ENCODE measurements around the gene PAPSS1.
"Not testable (repeated sequence)": the region's sequence is repeated elsewhere in the genome, so short reads cannot be mapped to it uniquely, and the experiment has no call there.

Gene PAPSS1

GRCh38 chr4:107696187-107696586 is 23.8 kb downstream of the PAPSS1 start:
- H3K4me3 ChIP-seq (ENCODE audit: low read length); H3K27ac ChIP-seq (ENCODE audit: low read depth, low read length); H3K27me3 ChIP-seq (ENCODE audit: control insufficient read depth, insufficient read depth, low read length); H3K4me1 ChIP-seq (ENCODE audit: control insufficient read depth, insufficient read depth, low read length); H3K36me3 ChIP-seq (ENCODE audit: control insufficient read depth, insufficient read depth, low read length); H3K9ac ChIP-seq (ENCODE audit: low read length): not testable (repeated sequence)

- Histone ChIP-seq H3K27ac (ENCODE audit: low read depth, low read length) (no peak overlapping the region), H3K4me1 (ENCODE audit: control insufficient read depth, insufficient read depth, low read length) (no peaks in the 10 kb centered on the region), H3K36me3 (ENCODE audit: control insufficient read depth, insufficient read depth, low read length) (peaks cover 4% of the 10 kb centered on the region), H3K9ac (ENCODE audit: low read length) (no peak overlapping the region), H3K27me3 (ENCODE audit: control insufficient read depth, insufficient read depth, low read length) (no peaks in the 10 kb centered on the region), H3K4me3 (ENCODE audit: low read length) (no peak overlapping the region)
Measured at GRCh38 chr4:107693132-107693531, 26.9 kb downstream of the PAPSS1 start.

- Histone ChIP-seq H3K36me3 (ENCODE audit: control insufficient read depth, insufficient read depth, low read length) (peaks cover 4% of the 10 kb centered on the region), H3K27me3 (ENCODE audit: control insufficient read depth, insufficient read depth, low read length) (no peaks in the 10 kb centered on the region), H3K4me3 (ENCODE audit: low read length) (no peak overlapping the region), H3K4me1 (ENCODE audit: control insufficient read depth, insufficient read depth, low read length) (no peaks in the 10 kb centered on the region), H3K9ac (ENCODE audit: low read length) (no peak overlapping the region), H3K27ac (ENCODE audit: low read depth, low read length) (no peak overlapping the region)
Measured at GRCh38 chr4:107692202-107692601, 27.8 kb downstream of the PAPSS1 start.

GRCh38 chr4:107691378-107691777 is 28.7 kb downstream of the PAPSS1 start:
- Histone ChIP-seq H3K36me3 (ENCODE audit: control insufficient read depth, insufficient read depth, low read length) (peaks cover 4% of the 10 kb centered on the region), H3K4me3 (ENCODE audit: low read length) (no peak overlapping the region), H3K4me1 (ENCODE audit: control insufficient read depth, insufficient read depth, low read length) (no peaks in the 10 kb centered on the region), H3K27me3 (ENCODE audit: control insufficient read depth, insufficient read depth, low read length) (no peaks in the 10 kb centered on the region), H3K27ac (ENCODE audit: low read depth, low read length) (no peak overlapping the region), H3K9ac (ENCODE audit: low read length) (no peak overlapping the region)

- H3K36me3 ChIP-seq (ENCODE audit: control insufficient read depth, insufficient read depth, low read length): peaks cover 4% of the 10 kb centered on the region
- H3K27me3 ChIP-seq (ENCODE audit: control insufficient read depth, insufficient read depth, low read length): no peaks in the 10 kb centered on the region
- H3K4me1 ChIP-seq (ENCODE audit: control insufficient read depth, insufficient read depth, low read length): no peaks in the 10 kb centered on the region
- H3K4me3 ChIP-seq (ENCODE audit: low read length): no peak overlapping the region
- H3K9ac ChIP-seq (ENCODE audit: low read length): no peak overlapping the region
- H3K27ac ChIP-seq (ENCODE audit: low read depth, low read length): no peak overlapping the region
Measured at GRCh38 chr4:107689912-107690587, 30.0 kb downstream of the PAPSS1 start.

- H3K27ac ChIP-seq (ENCODE audit: low read depth, low read length): no peak overlapping the region
- H3K36me3 ChIP-seq (ENCODE audit: control insufficient read depth, insufficient read depth, low read length): no peaks in the 10 kb centered on the region
- H3K4me1 ChIP-seq (ENCODE audit: control insufficient read depth, insufficient read depth, low read length): no peaks in the 10 kb centered on the region
- no peak overlapping the region for H3K4me3 ChIP-seq (ENCODE audit: low read length)
- H3K9ac ChIP-seq (ENCODE audit: low read length): no peak overlapping the region
- no peaks in the 10 kb centered on the region for H3K27me3 ChIP-seq (ENCODE audit: control insufficient read depth, insufficient read depth, low read length)
Measured at GRCh38 chr4:107688421-107688820, 31.6 kb downstream of the PAPSS1 start.

GRCh38 chr4:107685740-107686139 is 34.3 kb downstream of the PAPSS1 start:
- H3K27ac ChIP-seq (ENCODE audit: low read depth, low read length): no peak overlapping the region
- H3K36me3 ChIP-seq (ENCODE audit: control insufficient read depth, insufficient read depth, low read length): no peaks in the 10 kb centered on the region
- no peak overlapping the region for H3K9ac ChIP-seq (ENCODE audit: low read length)
- H3K4me1 ChIP-seq (ENCODE audit: control insufficient read depth, insufficient read depth, low read length): no peaks in the 10 kb centered on the region
- H3K4me3 ChIP-seq (ENCODE audit: low read length): no peak overlapping the region
- H3K27me3 ChIP-seq (ENCODE audit: control insufficient read depth, insufficient read depth, low read length): no peaks in the 10 kb centered on the region

GRCh38 chr4:107683873-107684272 is 36.2 kb downstream of the PAPSS1 start:
- H3K36me3 ChIP-seq (ENCODE audit: control insufficient read depth, insufficient read depth, low read length): no peaks in the 10 kb centered on the region
- H3K4me3 ChIP-seq (ENCODE audit: low read length): no peak overlapping the region
- no peak overlapping the region for H3K9ac ChIP-seq (ENCODE audit: low read length)
- H3K27me3 ChIP-seq (ENCODE audit: control insufficient read depth, insufficient read depth, low read length): no peaks in the 10 kb centered on the region
- H3K27ac ChIP-seq (ENCODE audit: low read depth, low read length): no peak overlapping the region
- H3K4me1 ChIP-seq (ENCODE audit: control insufficient read depth, insufficient read depth, low read length): no peaks in the 10 kb centered on the region

GRCh38 chr4:107682306-107682705 is 37.7 kb downstream of the PAPSS1 start:
- Histone ChIP-seq H3K27ac (ENCODE audit: low read depth, low read length) (no peak overlapping the region), H3K36me3 (ENCODE audit: control insufficient read depth, insufficient read depth, low read length) (peaks cover 4% of the 10 kb centered on the region), H3K4me1 (ENCODE audit: control insufficient read depth, insufficient read depth, low read length) (no peaks in the 10 kb centered on the region), H3K4me3 (ENCODE audit: low read length) (no peak overlapping the region), H3K9ac (ENCODE audit: low read length) (no peak overlapping the region), H3K27me3 (ENCODE audit: control insufficient read depth, insufficient read depth, low read length) (no peaks in the 10 kb centered on the region)

GRCh38 chr4:107669068-107669467 is 51.0 kb downstream of the PAPSS1 start:
- Histone ChIP-seq H3K27ac (ENCODE audit: low read depth, low read length) (no peak overlapping the region), H3K4me3 (ENCODE audit: low read length) (no peak overlapping the region), H3K27me3 (ENCODE audit: control insufficient read depth, insufficient read depth, low read length) (no peaks in the 10 kb centered on the region), H3K4me1 (ENCODE audit: control insufficient read depth, insufficient read depth, low read length) (peaks cover 8% of the 10 kb centered on the region), H3K9ac (ENCODE audit: low read length) (no peak overlapping the region), H3K36me3 (ENCODE audit: control insufficient read depth, insufficient read depth, low read length) (no peaks in the 10 kb centered on the region)

- Histone ChIP-seq H3K27ac (ENCODE audit: low read depth, low read length) (peak overlapping the region; percentile 14), H3K9ac (ENCODE audit: low read length) (no peak overlapping the region), H3K4me1 (ENCODE audit: control insufficient read depth, insufficient read depth, low read length) (peaks cover 8% of the 10 kb centered on the region), H3K4me3 (ENCODE audit: low read length) (no peak overlapping the region), H3K27me3 (ENCODE audit: control insufficient read depth, insufficient read depth, low read length) (no peaks in the 10 kb centered on the region), H3K36me3 (ENCODE audit: control insufficient read depth, insufficient read depth, low read length) (no peaks in the 10 kb centered on the region)
Measured at GRCh38 chr4:107666134-107666533, 53.9 kb downstream of the PAPSS1 start.

- H3K27ac ChIP-seq (ENCODE audit: low read depth, low read length): no peak overlapping the region
- no peak overlapping the region for H3K4me3 ChIP-seq (ENCODE audit: low read length)
- no peak overlapping the region for H3K9ac ChIP-seq (ENCODE audit: low read length)
- no peaks in the 10 kb centered on the region for H3K27me3 ChIP-seq (ENCODE audit: control insufficient read depth, insufficient read depth, low read length)
- H3K4me1 ChIP-seq (ENCODE audit: control insufficient read depth, insufficient read depth, low read length): peaks cover 8% of the 10 kb centered on the region
- H3K36me3 ChIP-seq (ENCODE audit: control insufficient read depth, insufficient read depth, low read length): no peaks in the 10 kb centered on the region
Measured at GRCh38 chr4:107665001-107665400, 55.0 kb downstream of the PAPSS1 start.

All from rectal smooth muscle tissue (tissue), 1 donor.